ENCODE results near the gene CTDSPL.

Gene CTDSPL

DNA sequence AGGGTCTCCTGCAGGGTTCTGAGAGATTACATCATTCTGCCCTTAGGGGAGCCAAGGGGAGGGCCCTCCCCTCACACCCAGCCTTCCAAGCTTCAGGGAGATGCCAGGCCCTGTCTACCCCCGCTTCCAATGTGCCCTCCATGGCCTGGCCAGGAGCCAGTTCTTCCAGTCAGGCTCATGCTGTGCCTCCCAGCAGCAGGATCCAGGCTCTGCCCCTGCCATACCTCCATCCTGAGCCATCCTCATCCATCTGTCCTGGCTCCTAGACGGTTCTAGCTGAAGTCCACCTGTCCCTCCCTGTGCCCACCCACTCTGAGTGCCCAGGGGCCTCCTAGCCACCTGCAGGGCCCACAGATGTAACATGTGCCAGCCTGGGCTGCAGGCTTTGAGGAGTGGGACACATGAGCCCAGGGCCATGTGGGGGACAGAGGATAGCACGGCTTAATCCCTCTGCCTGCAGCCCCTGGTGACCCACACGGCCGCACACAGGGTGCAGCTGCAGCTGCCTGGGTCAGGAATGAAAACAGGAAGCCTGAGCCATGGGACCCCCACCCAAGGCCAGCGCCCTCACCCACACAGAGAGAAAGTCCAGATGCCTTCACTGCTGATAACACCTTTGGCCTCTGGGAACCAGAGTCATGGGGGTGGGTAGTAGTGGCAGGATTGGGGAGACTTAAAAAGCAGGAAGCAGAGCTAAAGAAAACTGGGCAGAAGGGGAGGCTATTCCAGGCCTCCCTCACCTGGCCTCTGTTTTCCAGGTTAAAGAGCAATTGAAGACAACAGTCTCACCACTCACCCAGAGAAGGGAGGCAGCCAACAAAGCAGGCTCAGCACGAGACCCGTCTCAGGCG, 156.0 kb downstream of the CTDSPL start:
- Histone ChIP-seq H3K9ac (ENCODE audit: insufficient read length, low read depth) (no peak overlapping the region), H3K27me3 (ENCODE audit: insufficient read depth, insufficient read length) (no peaks in the 10 kb centered on the region), H3K4me1 (ENCODE audit: insufficient read depth, insufficient read length) (peaks cover 5% of the 10 kb centered on the region), H3K36me3 (ENCODE audit: insufficient read depth, insufficient read length, low read length) (peaks cover 34% of the 10 kb centered on the region), H3K9me3 (ENCODE audit: insufficient read depth, low read length) (peaks cover 9% of the 10 kb centered on the region; the same call in 1 of the 2 replicates), H3K4me3 (ENCODE audit: insufficient read length, low read depth) (no peak overlapping the region)
- TF ChIP-seq ZNF274 (IDR thresholded peaks at IDR 0.05; ENCODE audit: low read depth, low read length) (no peak), SUZ12 (IDR thresholded peaks at IDR 0.05; ENCODE audit: extremely low read depth, insufficient read depth, insufficient read length) (no peak), YY1 (IDR thresholded peaks at IDR 0.05; ENCODE audit: insufficient read depth, insufficient read length) (no peak)
- DNase-seq (ENCODE audit: low read depth, low spot score), result no peak

DNA sequence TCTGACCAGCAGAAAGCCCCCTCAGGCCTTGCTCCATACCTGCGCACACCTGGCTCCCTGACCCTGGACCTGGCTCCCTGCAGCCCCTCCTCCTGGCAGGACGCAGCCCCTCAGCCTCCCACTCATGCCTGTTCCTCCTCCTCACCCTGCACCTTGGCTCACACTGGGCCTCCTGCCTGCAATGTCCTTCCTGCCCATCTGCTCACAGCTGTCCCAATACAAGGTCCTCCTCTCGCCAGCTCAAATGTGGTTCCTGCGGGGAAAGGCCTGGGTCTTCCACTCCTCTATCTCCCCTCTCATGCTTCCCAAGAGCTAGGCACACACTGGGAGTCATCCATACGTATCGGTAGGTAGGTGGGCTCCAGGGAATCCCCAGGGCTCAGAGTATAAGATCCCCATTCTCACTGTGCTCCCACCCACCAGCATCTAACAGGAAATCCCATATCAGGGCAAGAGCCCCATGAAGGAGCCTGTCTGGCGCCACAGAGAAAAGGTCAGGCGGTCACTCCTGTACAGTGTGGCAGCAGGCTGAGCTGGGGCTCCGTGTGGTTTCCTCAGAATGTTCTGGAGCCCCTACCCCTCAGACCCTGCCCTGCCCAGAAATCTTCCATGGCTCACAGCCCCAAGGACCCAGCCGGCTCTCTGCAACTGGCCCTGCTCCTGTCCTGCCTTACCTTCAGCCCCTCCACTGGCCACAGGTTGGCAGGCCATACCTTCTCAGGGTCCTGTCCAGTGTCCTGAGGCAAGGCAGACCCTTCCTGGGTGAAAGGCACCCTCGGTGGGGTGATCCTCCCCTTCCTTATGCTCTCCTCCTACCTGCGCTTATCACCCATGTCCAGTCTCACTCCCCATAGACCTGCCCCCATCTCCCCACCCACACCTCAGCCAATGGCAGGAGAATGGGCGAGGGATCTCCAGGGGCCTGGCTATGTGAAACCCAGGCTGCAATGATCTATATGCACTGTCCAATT, 156.9 kb downstream of the CTDSPL start:
- DNase-seq (ENCODE audit: low read depth, low spot score), result no peak
- TF ChIP-seq SUZ12 (IDR thresholded peaks at IDR 0.05; ENCODE audit: extremely low read depth, insufficient read depth, insufficient read length) (no peak), ZNF274 (IDR thresholded peaks at IDR 0.05; ENCODE audit: low read depth, low read length) (no peak), YY1 (IDR thresholded peaks at IDR 0.05; ENCODE audit: insufficient read depth, insufficient read length) (no peak)
- Histone ChIP-seq H3K9me3 (ENCODE audit: insufficient read depth, low read length) (peaks cover 9% of the 10 kb centered on the region; the same call in 1 of the 2 replicates), H3K4me3 (ENCODE audit: insufficient read length, low read depth) (no peak overlapping the region), H3K27me3 (ENCODE audit: insufficient read depth, insufficient read length) (peaks cover 7% of the 10 kb centered on the region), H3K36me3 (ENCODE audit: insufficient read depth, insufficient read length, low read length) (peaks cover 34% of the 10 kb centered on the region), H3K4me1 (ENCODE audit: insufficient read depth, insufficient read length) (peaks cover 6% of the 10 kb centered on the region), H3K9ac (ENCODE audit: insufficient read length, low read depth) (no peak overlapping the region)

DNA sequence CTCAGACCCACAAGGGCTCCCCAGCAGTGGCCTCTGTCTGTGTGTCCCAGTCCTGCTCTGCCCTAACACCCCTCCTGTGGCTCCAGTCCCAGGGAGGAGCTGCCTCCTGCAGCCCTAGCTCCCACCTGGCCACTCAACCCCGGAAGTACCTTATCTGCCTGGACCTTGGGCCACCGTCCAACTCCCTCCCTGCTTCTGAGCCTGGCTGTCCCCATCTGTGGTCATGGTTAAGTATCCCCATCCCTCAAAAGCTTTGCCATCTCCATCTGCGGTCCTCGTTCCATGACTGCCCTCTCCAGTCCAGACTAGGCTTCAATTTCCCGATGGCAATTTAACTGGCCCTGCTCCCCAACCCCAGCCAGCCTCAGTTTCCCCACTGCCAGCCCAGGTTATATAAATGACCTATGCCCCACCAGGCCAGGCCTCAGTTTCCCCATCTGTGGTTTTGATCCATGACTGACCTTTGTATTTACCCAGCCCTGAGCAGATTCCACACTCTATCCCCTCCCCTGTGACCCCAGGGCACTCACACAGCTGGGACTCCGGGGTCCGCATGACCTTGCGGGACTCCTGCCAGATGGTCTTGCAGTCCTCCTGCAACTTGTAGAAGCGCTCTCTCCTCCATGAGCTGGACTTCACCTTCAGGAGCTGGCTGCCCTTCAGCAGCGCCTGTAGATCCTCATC, 158.1 kb downstream of the CTDSPL start:
- Histone ChIP-seq H3K4me3 (ENCODE audit: insufficient read length, low read depth) (no peak overlapping the region), H3K4me1 (ENCODE audit: insufficient read depth, insufficient read length) (peaks cover 10% of the 10 kb centered on the region), H3K36me3 (ENCODE audit: insufficient read depth, insufficient read length, low read length) (peaks cover 34% of the 10 kb centered on the region), H3K9me3 (ENCODE audit: insufficient read depth, low read length) (peaks cover 9% of the 10 kb centered on the region; the same call in 1 of the 2 replicates), H3K27me3 (ENCODE audit: insufficient read depth, insufficient read length) (peaks cover 13% of the 10 kb centered on the region), H3K9ac (ENCODE audit: insufficient read length, low read depth) (no peak overlapping the region)
- no peak for DNase-seq (ENCODE audit: low read depth, low spot score)
- TF ChIP-seq YY1 (IDR thresholded peaks at IDR 0.05; ENCODE audit: insufficient read depth, insufficient read length), result no peak
- TF ChIP-seq SUZ12 (IDR thresholded peaks at IDR 0.05; ENCODE audit: extremely low read depth, insufficient read depth, insufficient read length), result no peak
- no peak for TF ChIP-seq ZNF274 (IDR thresholded peaks at IDR 0.05; ENCODE audit: low read depth, low read length)

DNA sequence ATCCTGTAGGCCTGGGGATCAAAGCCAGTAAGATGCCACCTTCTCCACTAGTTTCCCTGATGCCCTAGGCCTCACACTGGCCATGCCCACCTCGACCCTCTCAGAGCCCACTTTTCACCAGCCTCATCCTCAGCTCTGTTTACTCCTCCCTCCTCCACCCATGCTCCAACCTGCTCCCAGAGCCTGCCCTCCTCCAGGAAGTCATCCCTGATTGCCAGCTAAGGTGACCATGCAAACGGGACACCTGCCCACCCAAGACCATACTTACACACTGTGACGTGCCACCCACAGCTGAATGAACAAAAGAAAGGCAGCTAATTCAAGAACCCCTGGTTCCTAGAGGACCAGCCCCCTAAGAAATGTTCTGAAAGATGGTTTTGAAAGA, 158.7 kb downstream of the CTDSPL start:
- Histone ChIP-seq H3K9me3 (ENCODE audit: insufficient read depth, low read length) (peaks cover 9% of the 10 kb centered on the region; the same call in 1 of the 2 replicates), H3K4me3 (ENCODE audit: insufficient read length, low read depth) (no peak overlapping the region), H3K4me1 (ENCODE audit: insufficient read depth, insufficient read length) (peaks cover 10% of the 10 kb centered on the region), H3K27me3 (ENCODE audit: insufficient read depth, insufficient read length) (peaks cover 13% of the 10 kb centered on the region), H3K36me3 (ENCODE audit: insufficient read depth, insufficient read length, low read length) (peaks cover 30% of the 10 kb centered on the region), H3K9ac (ENCODE audit: insufficient read length, low read depth) (no peak overlapping the region)
- TF ChIP-seq YY1 (IDR thresholded peaks at IDR 0.05; ENCODE audit: insufficient read depth, insufficient read length), result no peak
- no peak for TF ChIP-seq SUZ12 (IDR thresholded peaks at IDR 0.05; ENCODE audit: extremely low read depth, insufficient read depth, insufficient read length)
- TF ChIP-seq ZNF274 (IDR thresholded peaks at IDR 0.05; ENCODE audit: low read depth, low read length), result no peak
- DNase-seq (ENCODE audit: low read depth, low spot score), result no peak

DNA sequence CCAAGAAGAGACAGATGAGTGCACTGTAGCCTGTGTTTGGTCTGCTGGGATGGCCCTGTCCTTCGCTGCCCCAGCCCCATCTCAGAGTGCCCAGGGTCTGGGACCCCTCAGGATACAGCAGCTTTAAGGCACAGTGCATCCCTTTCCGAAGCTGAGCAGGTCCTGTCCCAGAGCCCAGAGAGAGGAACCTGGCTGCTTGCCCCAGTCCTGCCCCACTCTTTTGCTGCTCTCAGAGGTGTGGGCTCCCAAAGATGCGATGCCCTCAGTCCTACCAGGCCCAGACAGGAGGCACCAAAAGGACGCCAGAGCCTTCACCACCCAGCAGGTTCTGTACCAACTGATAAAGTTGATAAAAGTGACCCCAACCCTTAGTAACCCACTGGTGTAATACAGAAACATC, 159.5 kb downstream of the CTDSPL start:
- no peak for DNase-seq (ENCODE audit: low read depth, low spot score)
- H3K4me1 ChIP-seq (ENCODE audit: insufficient read depth, insufficient read length), result peaks cover 10% of the 10 kb centered on the region
- no peak overlapping the region for H3K9ac ChIP-seq (ENCODE audit: insufficient read length, low read depth)
- no peak overlapping the region for H3K4me3 ChIP-seq (ENCODE audit: insufficient read length, low read depth)
- peaks cover 23% of the 10 kb centered on the region for H3K36me3 ChIP-seq (ENCODE audit: insufficient read depth, insufficient read length, low read length)
- no peak for TF ChIP-seq SUZ12 (IDR thresholded peaks at IDR 0.05; ENCODE audit: extremely low read depth, insufficient read depth, insufficient read length)
- TF ChIP-seq YY1 (IDR thresholded peaks at IDR 0.05; ENCODE audit: insufficient read depth, insufficient read length), result no peak
- no peak for TF ChIP-seq ZNF274 (IDR thresholded peaks at IDR 0.05; ENCODE audit: low read depth, low read length)
- H3K27me3 ChIP-seq (ENCODE audit: insufficient read depth, insufficient read length), result peaks cover 20% of the 10 kb centered on the region
- H3K9me3 ChIP-seq (ENCODE audit: insufficient read depth, low read length), result peaks cover 3% of the 10 kb centered on the region; the same call in 1 of the 2 replicates

DNA sequence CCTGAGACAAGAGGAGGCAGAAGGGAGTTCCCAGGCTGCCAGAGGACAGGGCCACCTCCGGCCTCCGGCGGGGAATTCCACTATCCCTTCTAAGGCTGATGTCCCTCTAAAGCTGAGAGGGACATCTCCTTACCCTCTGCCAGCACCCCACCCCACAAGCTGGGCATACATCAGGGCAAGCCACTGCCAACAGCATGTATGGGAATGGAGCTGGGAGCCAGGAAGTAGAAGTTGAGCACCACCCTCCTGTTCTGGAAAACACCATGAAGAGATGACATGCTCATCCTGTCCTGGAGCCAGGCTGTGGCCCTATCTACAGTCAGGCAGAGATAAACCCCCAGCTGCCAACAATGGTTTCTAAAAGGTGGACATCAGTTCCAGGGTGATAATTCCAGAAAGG, 160.6 kb downstream of the CTDSPL start:
- no peak for DNase-seq (ENCODE audit: low read depth, low spot score)
- H3K9ac ChIP-seq (ENCODE audit: insufficient read length, low read depth), result no peak overlapping the region
- H3K9me3 ChIP-seq (ENCODE audit: insufficient read depth, low read length), result no peaks in the 10 kb centered on the region
- H3K36me3 ChIP-seq (ENCODE audit: insufficient read depth, insufficient read length, low read length), result peaks cover 12% of the 10 kb centered on the region
- TF ChIP-seq ZNF274 (IDR thresholded peaks at IDR 0.05; ENCODE audit: low read depth, low read length) (no peak), SUZ12 (IDR thresholded peaks at IDR 0.05; ENCODE audit: extremely low read depth, insufficient read depth, insufficient read length) (no peak), YY1 (IDR thresholded peaks at IDR 0.05; ENCODE audit: insufficient read depth, insufficient read length) (no peak)
- H3K4me3 ChIP-seq (ENCODE audit: insufficient read length, low read depth), result no peak overlapping the region
- peaks cover 31% of the 10 kb centered on the region for H3K27me3 ChIP-seq (ENCODE audit: insufficient read depth, insufficient read length)
- peaks cover 10% of the 10 kb centered on the region for H3K4me1 ChIP-seq (ENCODE audit: insufficient read depth, insufficient read length)
